GM23338 (cell line): ENCODE data around the gene RCAN1.

Source experiments
- CREB1 ChIP-seq: fragments of 250-450 bp; sonication (Bioruptor Pico); IDR thresholded peaks from 2 replicates; pipeline ENCODE4 v1.5.0; 2020; ENCODE audit warnings: low read depth, mild to moderate bottlenecking, moderate library complexity
- EZH2 ChIP-seq: fragments of 200-600 bp; sonication (generic); IDR thresholded peaks from one replicate; pipeline ENCODE4 v1.8.0; 2017; ENCODE audit warnings: antibody characterized with exemption, mild to moderate bottlenecking, low read depth; ENCODE audit not compliant: unreplicated experiment
- EZH2phosphoT487 ChIP-seq: fragments of 200-600 bp; sonication (generic); IDR thresholded peaks from one replicate; pipeline ENCODE4 v1.8.1; 2018; ENCODE audit warnings: antibody characterized with exemption; ENCODE audit not compliant: unreplicated experiment
- JUNB ChIP-seq: IDR thresholded peaks from one replicate; pipeline ENCODE4 v1.6.1; 2016; ENCODE audit warnings: antibody characterized with exemption; ENCODE audit not compliant: unreplicated experiment
- NANOG ChIP-seq: IDR thresholded peaks from 2 replicates; pipeline ENCODE4 v1.6.1; 2016; ENCODE audit warnings: antibody characterized with exemption, borderline replicate concordance
- POLR2AphosphoS5 ChIP-seq: IDR thresholded peaks from 2 replicates; pipeline ENCODE4 v1.6.1; 2016; ENCODE audit warnings: antibody characterized with exemption, low read depth
- REST ChIP-seq: IDR thresholded peaks from one replicate; pipeline ENCODE4 v1.6.1; 2018; ENCODE audit warnings: antibody characterized with exemption; ENCODE audit not compliant: unreplicated experiment
- ZNF462 ChIP-seq: fragments of 250-450 bp; sonication (Bioruptor Pico); IDR thresholded peaks from 2 replicates; pipeline ENCODE4 v1.5.0; 2020; ENCODE audit warnings: mild to moderate bottlenecking, moderate library complexity
- TF ChIP-seq, protein P1 (sequence below), 2 experiments: fragments of 200-600 bp in 1 of 2; sonication (generic) in 1 of 2; conservative IDR thresholded peaks; 2 replicates each; pipeline versions ENCODE4 v1.5.1 to v1.6.1; 2016 to 2017; ENCODE audit warnings: antibody characterized with exemption in 2 of 2, low read depth in 2 of 2, mild to moderate bottlenecking in 2 of 2, moderate library complexity in 1 of 2

- TF ChIP-seq POLR2AphosphoS5: no peak
- TF ChIP-seq, protein P1, sequence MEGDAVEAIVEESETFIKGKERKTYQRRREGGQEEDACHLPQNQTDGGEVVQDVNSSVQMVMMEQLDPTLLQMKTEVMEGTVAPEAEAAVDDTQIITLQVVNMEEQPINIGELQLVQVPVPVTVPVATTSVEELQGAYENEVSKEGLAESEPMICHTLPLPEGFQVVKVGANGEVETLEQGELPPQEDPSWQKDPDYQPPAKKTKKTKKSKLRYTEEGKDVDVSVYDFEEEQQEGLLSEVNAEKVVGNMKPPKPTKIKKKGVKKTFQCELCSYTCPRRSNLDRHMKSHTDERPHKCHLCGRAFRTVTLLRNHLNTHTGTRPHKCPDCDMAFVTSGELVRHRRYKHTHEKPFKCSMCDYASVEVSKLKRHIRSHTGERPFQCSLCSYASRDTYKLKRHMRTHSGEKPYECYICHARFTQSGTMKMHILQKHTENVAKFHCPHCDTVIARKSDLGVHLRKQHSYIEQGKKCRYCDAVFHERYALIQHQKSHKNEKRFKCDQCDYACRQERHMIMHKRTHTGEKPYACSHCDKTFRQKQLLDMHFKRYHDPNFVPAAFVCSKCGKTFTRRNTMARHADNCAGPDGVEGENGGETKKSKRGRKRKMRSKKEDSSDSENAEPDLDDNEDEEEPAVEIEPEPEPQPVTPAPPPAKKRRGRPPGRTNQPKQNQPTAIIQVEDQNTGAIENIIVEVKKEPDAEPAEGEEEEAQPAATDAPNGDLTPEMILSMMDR (conservative IDR thresholded peaks at IDR 0.05; ENCODE audit: low read depth in 2 of 2): no peak
- TF ChIP-seq EZH2phosphoT487: no peak
- no peak for TF ChIP-seq CREB1 (CRISPR knock-in tag)
- TF ChIP-seq REST: no peak
- TF ChIP-seq EZH2: no peak
- no peak for TF ChIP-seq JUNB
- no peak for TF ChIP-seq NANOG
- no peak for TF ChIP-seq ZNF462 (CRISPR knock-in tag)
Measured at GRCh38 chr21:34545079-34545884, 69.6 kb downstream of the RCAN1 start.
